Caco-2 (cell line): ENCODE results near the gene DLL1. TPM values are rescaled to one million over a fixed set of nuclear protein-coding genes. Genes with fewer than 3 reads are reported as not detected.

ENCODE experiments used
- BruUV-seq: library from RNA; stranded (reverse); fragments of 400-500 nt; replicated peaks from 2 replicates; lab custom pipeline; 2021; lab: Mats Ljungman, UMichigan
- CTCF ChIA-PET: fragments of 300-600 bp; sonication (Branson Sonifier 250); formaldehyde crosslinking; loops from one replicate; lab custom pipeline; 2022; ENCODE audit warnings: antibody characterized with exemption; lab: Charles Lee
- POLR2A ChIA-PET: fragments of 300-600 bp; sonication (Branson Sonifier 250); formaldehyde crosslinking; loops from one replicate; lab custom pipeline; 2022; ENCODE audit warnings: antibody characterized with exemption; lab: Charles Lee
- DNase-seq, 2 experiments: peaks; one replicate each; pipeline versions ENCODE4 v3.0.0 to v3.0.0-alpha.2; 2020 to 2022
- H3K27me3 ChIP-seq: replicated peaks from 2 replicates; pipeline ENCODE4 v1.6.0; 2011; ENCODE audit warnings: low read length; ENCODE audit not compliant: control insufficient read depth, insufficient read depth
- H3K36me3 ChIP-seq: 2 replicates; pipeline ENCODE4 v1.5.1; 2011; ENCODE audit warnings: low read length; ENCODE audit not compliant: control insufficient read depth, insufficient read depth
- H3K4me1 ChIP-seq: fragments of 250-450 bp; sonication (Bioruptor Pico); 2 replicates; pipeline ENCODE4 v1.5.1; 2020; ENCODE audit warnings: mild to moderate bottlenecking
- H3K4me3 ChIP-seq: 2 replicates; pipeline ENCODE4 v1.5.1; 2011; ENCODE audit warnings: low read depth, mild to moderate bottlenecking, control low read depth, low read length
- H3K9me3 ChIP-seq: fragments of 250-450 bp; sonication (Bioruptor Pico); 2 replicates; pipeline ENCODE4 v1.5.1; 2020; ENCODE audit warnings: mild to moderate bottlenecking, moderate library complexity
- H3K27ac Mint-ChIP-seq: one replicate; pipeline ENCODE4 v1.8.0; 2022; ENCODE audit warnings: mixed read lengths; ENCODE audit not compliant: unreplicated experiment
- H3K27me3 Mint-ChIP-seq: one replicate; pipeline ENCODE4 v1.8.0; 2022; ENCODE audit warnings: mixed read lengths; ENCODE audit not compliant: insufficient read depth, unreplicated experiment
- H3K36me3 Mint-ChIP-seq: one replicate; pipeline ENCODE4 v1.8.0; 2022; ENCODE audit warnings: mild to moderate bottlenecking, mixed read lengths; ENCODE audit not compliant: insufficient read depth, unreplicated experiment
- H3K4me1 Mint-ChIP-seq: one replicate; pipeline ENCODE4 v1.8.0; 2022; ENCODE audit warnings: low read depth, mixed read lengths; ENCODE audit not compliant: unreplicated experiment
- H3K4me3 Mint-ChIP-seq: one replicate; pipeline ENCODE4 v1.8.0; 2022; ENCODE audit warnings: mild to moderate bottlenecking, moderate library complexity, mixed read lengths; ENCODE audit not compliant: unreplicated experiment
- H3K9me3 Mint-ChIP-seq: one replicate; pipeline ENCODE4 v1.8.0; 2022; ENCODE audit warnings: mixed read lengths; ENCODE audit not compliant: unreplicated experiment
- intact Hi-C: fragments of 100-400 bp; cut with micrococcal nuclease; formaldehyde crosslinking; loops from one replicate; pipeline ENCODE4 v1.10.0; 2022; ENCODE audit not compliant: unreplicated experiment
- total RNA-seq: library from RNA; stranded (reverse); gene quantifications from 2 replicates; pipeline ENCODE4 v1.2.3, GENCODE V29; 2022
- TF ChIP-seq, protein P1 (sequence below), 2 experiments: fragments of 200-600 bp in 1 of 2; IDR thresholded peaks; 1 replicate in 1 of 2; 2 replicates in 1 of 2; pipeline versions ENCODE4 v1.5.1 to v1.8.0; 2011 to 2022; ENCODE audit warnings: antibody characterized with exemption in 1 of 2, control low read depth in 1 of 2, inconsistent platforms in 1 of 2, low read depth in 1 of 2, low read length in 1 of 2, mild to moderate bottlenecking in 1 of 2, moderate library complexity in 1 of 2; ENCODE audit not compliant: insufficient read depth in 1 of 2, severe bottlenecking in 1 of 2, unreplicated experiment in 1 of 2

The DLL1 gene
- total RNA-seq, 1 experiment from 2014 or later = 6.6 TPM

DNA sequence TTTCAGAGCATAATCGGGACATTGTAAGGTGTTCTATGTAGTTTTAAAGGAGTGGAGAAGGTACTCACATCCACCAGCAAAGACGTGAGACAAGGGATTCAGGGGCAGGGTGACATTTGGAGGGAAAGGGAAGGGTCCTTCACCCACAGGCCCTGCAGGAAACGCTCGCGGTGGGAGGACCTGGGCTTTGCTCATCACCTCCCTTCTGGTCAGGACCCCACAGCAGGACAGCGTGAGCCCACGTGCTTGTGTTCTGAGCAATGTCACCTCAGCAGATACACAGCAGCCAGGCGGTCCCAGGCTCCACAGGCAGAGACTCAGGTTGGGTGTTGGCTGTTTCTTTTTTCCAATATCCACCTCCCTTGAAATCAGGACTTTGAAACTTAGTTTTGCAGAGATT is 27.5 kb downstream of the DLL1 start:
- intact Hi-C loops = loop anchor here (10.0 kb wide), 1 partner anchor 469 kb away; no protein-coding TSS in a partner anchor
- Histone ChIP-seq H3K4me1 (peaks cover 11% of the 10 kb centered on the region), H3K27me3 (no peaks in the 10 kb centered on the region), H3K36me3 (no peaks in the 10 kb centered on the region), H3K4me3 (no peak overlapping the region), H3K9me3 (no peaks in the 10 kb centered on the region)
- no peak overlapping the region for H3K4me3 Mint-ChIP-seq
- CTCF ChIA-PET = interaction anchor here (0.7 kb wide), 1 partner anchor 564 kb away, joined by 7 read pairs; no protein-coding TSS in a partner anchor
- H3K9me3 Mint-ChIP-seq = no peaks in the 10 kb centered on the region
- H3K27me3 Mint-ChIP-seq = no peaks in the 10 kb centered on the region
- no peaks in the 10 kb centered on the region for H3K36me3 Mint-ChIP-seq
- TF ChIP-seq, protein P1, sequence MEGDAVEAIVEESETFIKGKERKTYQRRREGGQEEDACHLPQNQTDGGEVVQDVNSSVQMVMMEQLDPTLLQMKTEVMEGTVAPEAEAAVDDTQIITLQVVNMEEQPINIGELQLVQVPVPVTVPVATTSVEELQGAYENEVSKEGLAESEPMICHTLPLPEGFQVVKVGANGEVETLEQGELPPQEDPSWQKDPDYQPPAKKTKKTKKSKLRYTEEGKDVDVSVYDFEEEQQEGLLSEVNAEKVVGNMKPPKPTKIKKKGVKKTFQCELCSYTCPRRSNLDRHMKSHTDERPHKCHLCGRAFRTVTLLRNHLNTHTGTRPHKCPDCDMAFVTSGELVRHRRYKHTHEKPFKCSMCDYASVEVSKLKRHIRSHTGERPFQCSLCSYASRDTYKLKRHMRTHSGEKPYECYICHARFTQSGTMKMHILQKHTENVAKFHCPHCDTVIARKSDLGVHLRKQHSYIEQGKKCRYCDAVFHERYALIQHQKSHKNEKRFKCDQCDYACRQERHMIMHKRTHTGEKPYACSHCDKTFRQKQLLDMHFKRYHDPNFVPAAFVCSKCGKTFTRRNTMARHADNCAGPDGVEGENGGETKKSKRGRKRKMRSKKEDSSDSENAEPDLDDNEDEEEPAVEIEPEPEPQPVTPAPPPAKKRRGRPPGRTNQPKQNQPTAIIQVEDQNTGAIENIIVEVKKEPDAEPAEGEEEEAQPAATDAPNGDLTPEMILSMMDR (IDR thresholded peaks at IDR 0.05; ENCODE audit: insufficient read depth in 1 of 2, low read depth in 1 of 2, low read length in 1 of 2, severe bottlenecking in 1 of 2, unreplicated experiment in 1 of 2) = no peak
- peaks cover 23% of the 10 kb centered on the region for H3K4me1 Mint-ChIP-seq
- DNase-seq = no peak
- POLR2A ChIA-PET = no interaction called here
- BruUV-seq = no TSS peak
- no peak overlapping the region for H3K27ac Mint-ChIP-seq

DNA sequence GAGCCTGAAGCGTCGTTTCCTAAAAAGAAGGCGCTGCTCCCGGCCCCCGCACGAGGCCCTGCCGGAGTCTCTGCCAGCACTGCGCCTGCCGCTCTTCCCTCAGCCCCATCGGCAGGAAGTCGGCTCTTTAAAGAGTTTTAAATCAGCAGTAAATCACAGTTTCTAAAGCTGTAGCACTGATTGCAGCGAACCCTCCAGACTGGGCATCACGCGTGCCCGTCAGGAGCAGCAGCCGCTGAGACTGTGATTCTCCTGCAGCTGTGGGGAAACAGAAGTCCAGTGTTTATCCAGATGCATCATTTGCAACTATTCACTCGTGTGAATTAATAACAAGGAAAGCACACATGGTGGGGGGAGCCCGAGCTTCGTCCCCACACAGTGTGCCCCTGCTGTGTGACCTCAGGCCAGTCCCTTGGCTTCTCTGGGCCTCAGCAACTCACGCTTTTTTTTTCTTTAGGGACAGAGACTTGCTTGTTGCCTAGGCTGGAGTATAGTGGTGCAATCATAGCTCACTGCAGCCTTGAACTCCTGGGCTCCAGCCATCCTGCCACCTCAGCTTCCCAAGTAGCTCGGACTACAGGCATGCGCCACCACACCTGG is 28.3 kb downstream of the DLL1 start:
- Histone ChIP-seq H3K4me1 (peaks cover 10% of the 10 kb centered on the region), H3K4me3 (no peak overlapping the region), H3K27me3 (no peaks in the 10 kb centered on the region), H3K9me3 (no peaks in the 10 kb centered on the region), H3K36me3 (no peaks in the 10 kb centered on the region)
- no peak overlapping the region for H3K4me3 Mint-ChIP-seq
- no peaks in the 10 kb centered on the region for H3K27me3 Mint-ChIP-seq
- no peaks in the 10 kb centered on the region for H3K9me3 Mint-ChIP-seq
- H3K4me1 Mint-ChIP-seq = peaks cover 19% of the 10 kb centered on the region
- DNase-seq = no peak
- no peak overlapping the region for H3K27ac Mint-ChIP-seq
- POLR2A ChIA-PET = interaction anchor here (0.6 kb wide), 1 partner anchor 14 kb away, joined by 3 read pairs; no protein-coding TSS in a partner anchor
- TF ChIP-seq, protein P1 (IDR thresholded peaks at IDR 0.05; ENCODE audit: insufficient read depth in 1 of 2, low read depth in 1 of 2, low read length in 1 of 2, severe bottlenecking in 1 of 2, unreplicated experiment in 1 of 2) = no peak
- no peaks in the 10 kb centered on the region for H3K36me3 Mint-ChIP-seq
- intact Hi-C loops = loop anchor here (10.0 kb wide), 1 partner anchor 468 kb away; no protein-coding TSS in a partner anchor
- CTCF ChIA-PET = interaction anchor here (0.7 kb wide), 1 partner anchor 563 kb away, joined by 7 read pairs; no protein-coding TSS in a partner anchor
- no TSS peak for BruUV-seq

DNA sequence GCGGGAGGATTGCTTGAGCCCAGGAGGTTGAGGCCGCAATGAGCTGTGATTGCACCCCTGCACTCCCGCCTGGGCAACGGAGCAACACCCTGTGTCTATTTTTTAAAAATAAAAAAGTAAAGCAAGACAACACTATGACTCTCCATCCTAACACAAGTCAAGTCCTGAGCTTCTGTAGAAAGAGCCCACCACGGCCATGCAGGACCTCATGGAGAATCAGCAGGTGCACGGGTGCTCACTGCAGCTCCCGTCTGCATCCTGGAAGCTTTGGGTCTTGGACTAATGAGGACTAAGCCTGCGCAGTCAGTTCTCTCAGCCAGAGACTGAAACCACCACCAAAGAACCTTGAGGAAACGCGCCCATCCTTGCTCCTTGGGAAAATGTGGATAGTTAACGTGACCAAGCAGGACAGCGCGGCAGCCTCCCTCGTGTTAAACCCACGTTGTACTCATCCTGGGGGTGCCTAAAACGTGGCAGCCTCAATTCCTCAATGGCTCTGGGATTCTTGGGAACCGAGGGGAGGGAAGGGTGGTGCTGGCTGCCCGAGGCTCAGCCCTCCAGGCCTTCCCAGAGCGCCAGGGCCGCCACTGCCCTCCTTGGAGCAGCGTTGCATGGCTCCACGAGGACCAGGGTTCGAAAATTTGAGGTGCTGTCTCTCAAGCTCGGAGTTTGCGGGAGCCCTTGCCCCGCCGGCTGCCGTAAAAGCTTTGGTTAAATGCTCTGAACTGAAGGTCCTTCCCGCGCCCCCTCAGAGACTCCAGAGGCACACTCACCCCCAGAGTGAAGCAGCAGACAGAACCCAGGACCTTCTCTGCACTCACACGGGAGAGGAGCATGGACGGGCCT is 29.0 kb downstream of the DLL1 start:
- H3K27me3 Mint-ChIP-seq = no peaks in the 10 kb centered on the region
- H3K4me3 ChIP-seq = no peak overlapping the region
- H3K27ac Mint-ChIP-seq = no peak overlapping the region
- no peaks in the 10 kb centered on the region for H3K36me3 ChIP-seq
- H3K9me3 Mint-ChIP-seq = no peaks in the 10 kb centered on the region
- no TSS peak for BruUV-seq
- H3K4me1 Mint-ChIP-seq = peaks cover 17% of the 10 kb centered on the region
- peaks cover 10% of the 10 kb centered on the region for H3K4me1 ChIP-seq
- no peak overlapping the region for H3K4me3 Mint-ChIP-seq
- intact Hi-C loops = loop anchor here (10.0 kb wide), 1 partner anchor 467 kb away; no protein-coding TSS in a partner anchor
- DNase-seq = peak in 1 of 2 experiments; percentile 4
- POLR2A ChIA-PET = interaction anchor here (0.6 kb wide), 1 partner anchor 14 kb away, joined by 3 read pairs; no protein-coding TSS in a partner anchor
- TF ChIP-seq, protein P1 (IDR thresholded peaks at IDR 0.05; ENCODE audit: insufficient read depth in 1 of 2, low read depth in 1 of 2, low read length in 1 of 2, severe bottlenecking in 1 of 2, unreplicated experiment in 1 of 2) = no peak
- CTCF ChIA-PET = no interaction called here
- H3K9me3 ChIP-seq = no peaks in the 10 kb centered on the region
- no peaks in the 10 kb centered on the region for H3K27me3 ChIP-seq
- H3K36me3 Mint-ChIP-seq = no peaks in the 10 kb centered on the region
